Stimulated activated naive CD8-positive, alpha-beta T cell treated with anti-CD3 and anti-CD28 coated beads, Interleukin-15, Interleukin-2, amounts not matched to agents 100 ng/mL and 50 ng/mL, for 24 hours (primary cell): Measurements from ENCODE around the gene EIF4E3.

ENCODE experiments used
- H3K27ac Mint-ChIP-seq: one replicate; pipeline ENCODE4 v1.8.0; 2021; ENCODE audit warnings: mild to moderate bottlenecking, mixed read lengths
- H3K27me3 Mint-ChIP-seq: one replicate; pipeline ENCODE4 v1.8.0; 2021; ENCODE audit warnings: mixed read lengths
- H3K36me3 Mint-ChIP-seq: one replicate; pipeline ENCODE4 v1.8.0; 2021; ENCODE audit warnings: low read depth, mixed read lengths
- H3K4me1 Mint-ChIP-seq: one replicate; pipeline ENCODE4 v1.8.0; 2021; ENCODE audit warnings: low read depth, mixed read lengths
- H3K4me3 Mint-ChIP-seq: one replicate; pipeline ENCODE4 v1.8.0; 2021; ENCODE audit warnings: mild to moderate bottlenecking, mixed read lengths
- H3K9me3 Mint-ChIP-seq: one replicate; pipeline ENCODE4 v1.8.0; 2021; ENCODE audit warnings: mixed read lengths

EIF4E3 gene

GRCh38 chr3:71629289-71629688 lies 95.9 kb downstream of the EIF4E3 start:
- Mint-ChIP-seq H3K4me1 (no peaks in the 10 kb centered on the region), H3K4me3 (no peak overlapping the region), H3K27ac (no peak overlapping the region), H3K9me3 (peaks cover 4% of the 10 kb centered on the region), H3K36me3 (no peaks in the 10 kb centered on the region), H3K27me3 (no peaks in the 10 kb centered on the region)

GRCh38 chr3:71628522-71628921 lies 96.7 kb downstream of the EIF4E3 start:
- no peaks in the 10 kb centered on the region for H3K27me3 Mint-ChIP-seq
- no peaks in the 10 kb centered on the region for H3K36me3 Mint-ChIP-seq
- H3K9me3 Mint-ChIP-seq: peaks cover 4% of the 10 kb centered on the region
- no peaks in the 10 kb centered on the region for H3K4me1 Mint-ChIP-seq
- no peak overlapping the region for H3K4me3 Mint-ChIP-seq
- H3K27ac Mint-ChIP-seq: no peak overlapping the region

GRCh38 chr3:71625676-71626075 lies 99.5 kb downstream of the EIF4E3 start:
- H3K4me3 Mint-ChIP-seq: no peak overlapping the region
- no peaks in the 10 kb centered on the region for H3K27me3 Mint-ChIP-seq
- H3K4me1 Mint-ChIP-seq: no peaks in the 10 kb centered on the region
- no peaks in the 10 kb centered on the region for H3K36me3 Mint-ChIP-seq
- peaks cover 4% of the 10 kb centered on the region for H3K9me3 Mint-ChIP-seq
- H3K27ac Mint-ChIP-seq: no peak overlapping the region
